OCI-LY3 (cell line): ENCODE results near the gene MEMO1.
"Not testable (repeated sequence)": the region's sequence is repeated elsewhere in the genome, so short reads cannot be mapped to it uniquely, and the experiment has no call there.

ENCODE experiments used
- H2AFZ ChIP-seq: fragments of 200-600, 300-600 bp; shearing (Covaris generic); 2 replicates; pipeline ENCODE4 v1.6.0; 2014; ENCODE audit warnings: antibody characterized with exemption, low read depth, low read length
- H3K27ac ChIP-seq: fragments of 200-600, 300-600 bp; sonication (generic); 2 replicates; pipeline ENCODE4 v1.5.1; 2014; ENCODE audit warnings: mild to moderate bottlenecking, low read length, moderate library complexity, mixed read lengths
- H3K27me3 ChIP-seq: fragments of 200-600, 300-600 bp; sonication (generic); 2 replicates; pipeline ENCODE4 v1.6.1; 2014; ENCODE audit warnings: low read depth, low read length, mixed read lengths
- H3K36me3 ChIP-seq: fragments of 200-600, 300-600 bp; sonication (generic); replicated peaks from 2 replicates; pipeline ENCODE3; 2014; ENCODE audit warnings: low read depth, low read length, mixed read lengths
- H3K4me1 ChIP-seq: fragments of 300-600, 200-600 bp; sonication (generic); 2 replicates; pipeline ENCODE4 v1.6.1; 2014; ENCODE audit warnings: low read length, mixed read lengths
- H3K4me2 ChIP-seq: fragments of 200-600, 300-600 bp; sonication (generic); 2 replicates; pipeline ENCODE4 v1.6.1; 2014; ENCODE audit warnings: low read length, mixed read lengths
- H3K4me3 ChIP-seq: fragments of 300-600, 200-600 bp; sonication (generic); 2 replicates; pipeline ENCODE4 v1.5.1; 2014; ENCODE audit warnings: antibody characterized with exemption, mild to moderate bottlenecking, low read length, moderate library complexity
- H3K79me2 ChIP-seq: fragments of 300-600, 200-600 bp; shearing (Covaris generic); 2 replicates; pipeline ENCODE4 v1.6.1; 2014; ENCODE audit warnings: mild to moderate bottlenecking, low read length, mixed read lengths
- H3K9ac ChIP-seq: fragments of 300-600, 200-600 bp; shearing (Covaris generic); 2 replicates; pipeline ENCODE4 v1.6.0; 2014; ENCODE audit warnings: mild to moderate bottlenecking, low read length, moderate library complexity
- H3K9me3 ChIP-seq: fragments of 200-600, 300-600 bp; shearing (Covaris generic); 2 replicates; pipeline ENCODE4 v1.6.1; 2014; ENCODE audit warnings: low read length, mixed read lengths; ENCODE audit not compliant: insufficient read depth
- H4K20me1 ChIP-seq: fragments of 200-600, 300-600 bp; sonication (generic); 2 replicates; pipeline ENCODE4 v1.6.1; 2016; ENCODE audit warnings: low read length, mixed read lengths; ENCODE audit not compliant: insufficient read depth
- CTCF ChIP-seq: fragments of 200-600, 300-600 bp; sonication (generic); IDR thresholded peaks from 2 replicates; pipeline ENCODE4 v1.5.1; 2014; ENCODE audit warnings: antibody characterized with exemption, low read length, low read depth
- EZH2phosphoT487 ChIP-seq: fragments of 200-600 bp; shearing (Covaris generic); IDR thresholded peaks from 2 replicates; pipeline ENCODE4 v1.6.1; 2018; ENCODE audit warnings: antibody characterized with exemption, mixed run types, low read depth

The MEMO1 gene

DNA sequence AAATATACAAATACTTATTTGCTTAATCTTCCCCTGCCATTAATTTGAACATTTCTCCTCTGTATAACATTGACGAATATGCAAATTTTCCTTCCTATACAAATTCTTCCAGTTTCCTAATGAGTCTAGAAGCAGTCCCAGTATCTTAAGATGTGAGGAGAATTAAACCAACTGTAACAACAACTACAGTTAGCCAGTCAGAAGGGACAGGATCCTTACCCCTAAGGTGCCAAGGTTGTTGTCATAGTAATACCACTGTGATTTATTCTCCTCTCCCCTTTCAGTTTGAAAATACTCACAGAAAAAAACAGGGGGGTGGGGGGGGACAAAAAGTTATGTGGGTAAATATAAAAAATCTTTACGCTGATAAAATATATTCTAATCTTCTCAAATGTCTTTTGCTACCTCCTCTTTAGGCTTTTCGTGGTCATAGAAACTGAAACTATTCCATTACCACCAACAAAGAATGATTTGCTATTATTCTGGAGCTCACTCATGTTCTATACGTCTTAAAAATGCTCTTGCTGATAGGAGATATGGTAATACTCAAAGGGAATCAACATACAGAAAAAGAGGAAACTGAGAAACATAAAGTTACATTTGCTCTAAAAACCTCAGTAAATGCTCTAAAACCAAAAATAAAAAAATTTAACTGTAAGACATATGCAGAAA, 107.6 kb downstream of the MEMO1 start:
- Histone ChIP-seq H3K4me2 (no peak overlapping the region), H3K4me3 (no peak overlapping the region), H3K27ac (no peak overlapping the region), H3K79me2 (no peaks in the 10 kb centered on the region), H2AFZ (no peak overlapping the region), H3K36me3 (peaks cover 11% of the 10 kb centered on the region), H3K9ac (no peak overlapping the region), H3K9me3 (no peaks in the 10 kb centered on the region), H3K4me1 (peaks cover 6% of the 10 kb centered on the region), H3K27me3 (no peaks in the 10 kb centered on the region), H4K20me1 (no peaks in the 10 kb centered on the region)
- TF ChIP-seq EZH2phosphoT487 = no peak
- TF ChIP-seq CTCF = no peak

DNA sequence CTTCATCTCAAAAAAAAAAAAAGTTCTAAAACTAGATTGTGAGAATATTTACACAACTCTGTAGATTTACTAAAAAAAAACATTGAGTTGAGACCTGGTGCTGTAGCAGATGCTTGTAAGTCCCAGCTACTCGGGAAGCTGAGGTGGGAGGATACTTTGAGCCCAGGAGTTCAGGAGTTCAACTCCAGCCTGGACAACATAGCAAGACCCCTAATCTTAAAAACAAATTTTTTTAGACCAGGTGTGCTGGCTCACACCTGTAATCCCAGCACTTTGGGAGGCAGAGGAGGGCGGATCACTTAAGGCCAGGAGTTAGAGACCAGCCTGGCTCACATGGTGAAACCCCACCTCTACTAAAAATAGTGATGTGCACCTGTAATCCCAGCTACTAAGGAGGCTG, 108.9 kb downstream of the MEMO1 start:
- H3K4me1 ChIP-seq = peaks cover 6% of the 10 kb centered on the region
- no peak for TF ChIP-seq EZH2phosphoT487
- no peak for TF ChIP-seq CTCF
- no peaks in the 10 kb centered on the region for H3K9me3 ChIP-seq

GRCh38 chr2:31900156-31900555, 110.7 kb downstream of the MEMO1 start:
- H3K79me2 ChIP-seq, H3K4me2 ChIP-seq, H3K9me3 ChIP-seq, H3K27ac ChIP-seq, H3K36me3 ChIP-seq, H3K9ac ChIP-seq, H3K4me1 ChIP-seq, H3K27me3 ChIP-seq, H2AFZ ChIP-seq, H4K20me1 ChIP-seq, H3K4me3 ChIP-seq: not testable (repeated sequence)

More for the DNA sequence above, 108.9 kb downstream of the MEMO1 start:
- H3K27ac ChIP-seq = no peak overlapping the region
- H3K9ac ChIP-seq = no peak overlapping the region
- H3K79me2 ChIP-seq = no peaks in the 10 kb centered on the region
- no peaks in the 10 kb centered on the region for H4K20me1 ChIP-seq
- no peak overlapping the region for H3K4me2 ChIP-seq
- H3K27me3 ChIP-seq = no peaks in the 10 kb centered on the region
- no peak overlapping the region for H2AFZ ChIP-seq
- no peak overlapping the region for H3K4me3 ChIP-seq
- peaks cover 9% of the 10 kb centered on the region for H3K36me3 ChIP-seq

GRCh38 chr2:31898346-31898745, 112.5 kb downstream of the MEMO1 start:
- not testable (repeated sequence) for H3K36me3 ChIP-seq, H3K4me3 ChIP-seq, H3K27me3 ChIP-seq, H3K79me2 ChIP-seq, H3K27ac ChIP-seq, H2AFZ ChIP-seq, H3K9me3 ChIP-seq, H4K20me1 ChIP-seq, H3K9ac ChIP-seq, H3K4me2 ChIP-seq, H3K4me1 ChIP-seq

- H4K20me1 ChIP-seq, H2AFZ ChIP-seq, H3K4me3 ChIP-seq, H3K9me3 ChIP-seq, H3K27ac ChIP-seq, H3K36me3 ChIP-seq, H3K4me1 ChIP-seq, H3K79me2 ChIP-seq, H3K4me2 ChIP-seq, H3K9ac ChIP-seq, H3K27me3 ChIP-seq: not testable (repeated sequence)
Observed at GRCh38 chr2:31897340-31897739, 113.5 kb downstream of the MEMO1 start.
